Measurements from ENCODE around the gene GRIN2A. TPM values are rescaled to one million over a fixed set of nuclear protein-coding genes. Genes with fewer than 3 reads are reported as not detected.

The GRIN2A gene
- total RNA-seq, 1 experiment from 2014 or later = 0.14 TPM

- DNase-seq (ENCODE audit: low spot score) = no peak
These were observed 51.7 kb downstream of the GRIN2A start for GRCh38 chr16:10130538-10130937.

- DNase-seq (ENCODE audit: low spot score) = no peak
These were observed 53.6 kb downstream of the GRIN2A start for GRCh38 chr16:10128397-10129258.

- peak; percentile 25 for DNase-seq (ENCODE audit: low spot score)
These were observed 55.5 kb downstream of the GRIN2A start for GRCh38 chr16:10126686-10127085.

GRCh38 chr16:10123141-10123540 lies 59.1 kb downstream of the GRIN2A start:
- DNase-seq (ENCODE audit: low spot score) = no peak

- DNase-seq (ENCODE audit: low spot score) = no peak
These were observed 59.7 kb downstream of the GRIN2A start for GRCh38 chr16:10122546-10122945.

- no peak for DNase-seq (ENCODE audit: low spot score)
These were observed 60.3 kb downstream of the GRIN2A start for GRCh38 chr16:10121897-10122425.

- peak; percentile 16 for DNase-seq (ENCODE audit: low spot score)
These were observed 60.7 kb downstream of the GRIN2A start for GRCh38 chr16:10121491-10121890.

GRCh38 chr16:10120953-10121352 lies 61.3 kb downstream of the GRIN2A start:
- no peak for DNase-seq (ENCODE audit: low spot score)

- no peak for DNase-seq (ENCODE audit: low spot score)
These were observed 67.8 kb downstream of the GRIN2A start for GRCh38 chr16:10114409-10114808.

- no peak for DNase-seq (ENCODE audit: low spot score)
These were observed 69.0 kb downstream of the GRIN2A start for GRCh38 chr16:10113248-10113647.

- no peak for DNase-seq (ENCODE audit: low spot score)
These were observed 70.2 kb downstream of the GRIN2A start for GRCh38 chr16:10112021-10112420.

- DNase-seq (ENCODE audit: low spot score) = no peak
These were observed 71.0 kb downstream of the GRIN2A start for GRCh38 chr16:10111156-10111761.

- DNase-seq (ENCODE audit: low spot score) = no peak
These were observed 71.7 kb downstream of the GRIN2A start for GRCh38 chr16:10110552-10110951.

GRCh38 chr16:10107081-10107480 lies 75.1 kb downstream of the GRIN2A start:
- no peak for DNase-seq (ENCODE audit: low spot score)

- no peak for DNase-seq (ENCODE audit: low spot score)
These were observed 78.5 kb downstream of the GRIN2A start for GRCh38 chr16:10103700-10104099.

- DNase-seq (ENCODE audit: low spot score) = no peak
These were observed 79.1 kb downstream of the GRIN2A start for GRCh38 chr16:10103118-10103517.

GRCh38 chr16:10100829-10101228 lies 81.4 kb downstream of the GRIN2A start:
- DNase-seq (ENCODE audit: low spot score) = no peak

- peak; percentile 16 for DNase-seq (ENCODE audit: low spot score)
These were observed 83.2 kb downstream of the GRIN2A start for GRCh38 chr16:10098991-10099390.

GRCh38 chr16:10097271-10097670 lies 85.0 kb downstream of the GRIN2A start:
- no peak for DNase-seq (ENCODE audit: low spot score)

- no peak for DNase-seq (ENCODE audit: low spot score)
These were observed 88.7 kb downstream of the GRIN2A start for GRCh38 chr16:10093576-10093975.

- DNase-seq (ENCODE audit: low spot score) = no peak
These were observed 91.4 kb downstream of the GRIN2A start for GRCh38 chr16:10090816-10091215.

GRCh38 chr16:10088380-10088793 lies 93.8 kb downstream of the GRIN2A start:
- DNase-seq (ENCODE audit: low spot score) = no peak

GRCh38 chr16:10087151-10087550 lies 95.1 kb downstream of the GRIN2A start:
- DNase-seq (ENCODE audit: low spot score) = no peak
